ENCODE results near the gene SH2D4B.

SH2D4B gene

DNA sequence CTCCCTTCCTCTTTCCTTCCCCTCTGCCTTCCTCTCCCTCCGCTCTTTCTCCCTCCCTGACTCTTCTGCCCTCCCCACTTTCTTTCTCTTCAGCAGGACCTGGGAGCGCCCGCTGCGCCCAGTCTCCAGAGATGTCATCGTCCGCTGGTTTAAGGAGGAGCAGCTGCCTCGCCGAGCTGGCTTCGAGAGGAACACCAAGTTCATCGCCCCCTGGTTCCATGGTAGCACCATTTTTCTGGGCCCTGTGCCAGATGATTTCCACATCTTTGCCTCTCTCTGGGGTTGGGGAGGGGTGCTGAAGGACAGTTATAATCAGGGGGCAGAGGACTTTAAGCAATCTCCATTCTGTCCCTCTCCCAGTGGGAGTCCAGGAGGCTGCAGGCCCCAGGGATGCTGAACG is 71.6 kb downstream of the SH2D4B start:
- no peak for ATAC-seq
- TF ChIP-seq, protein P1, sequence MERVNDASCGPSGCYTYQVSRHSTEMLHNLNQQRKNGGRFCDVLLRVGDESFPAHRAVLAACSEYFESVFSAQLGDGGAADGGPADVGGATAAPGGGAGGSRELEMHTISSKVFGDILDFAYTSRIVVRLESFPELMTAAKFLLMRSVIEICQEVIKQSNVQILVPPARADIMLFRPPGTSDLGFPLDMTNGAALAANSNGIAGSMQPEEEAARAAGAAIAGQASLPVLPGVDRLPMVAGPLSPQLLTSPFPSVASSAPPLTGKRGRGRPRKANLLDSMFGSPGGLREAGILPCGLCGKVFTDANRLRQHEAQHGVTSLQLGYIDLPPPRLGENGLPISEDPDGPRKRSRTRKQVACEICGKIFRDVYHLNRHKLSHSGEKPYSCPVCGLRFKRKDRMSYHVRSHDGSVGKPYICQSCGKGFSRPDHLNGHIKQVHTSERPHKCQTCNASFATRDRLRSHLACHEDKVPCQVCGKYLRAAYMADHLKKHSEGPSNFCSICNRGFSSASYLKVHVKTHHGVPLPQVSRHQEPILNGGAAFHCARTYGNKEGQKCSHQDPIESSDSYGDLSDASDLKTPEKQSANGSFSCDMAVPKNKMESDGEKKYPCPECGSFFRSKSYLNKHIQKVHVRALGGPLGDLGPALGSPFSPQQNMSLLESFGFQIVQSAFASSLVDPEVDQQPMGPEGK (CRISPR knock-in tag; IDR thresholded peaks at IDR 0.05; ENCODE audit: borderline replicate concordance): no peak
- no peak for TF ChIP-seq SNAI2 (CRISPR knock-in tag; IDR thresholded peaks at IDR 0.05)
- TF ChIP-seq, protein P2, sequence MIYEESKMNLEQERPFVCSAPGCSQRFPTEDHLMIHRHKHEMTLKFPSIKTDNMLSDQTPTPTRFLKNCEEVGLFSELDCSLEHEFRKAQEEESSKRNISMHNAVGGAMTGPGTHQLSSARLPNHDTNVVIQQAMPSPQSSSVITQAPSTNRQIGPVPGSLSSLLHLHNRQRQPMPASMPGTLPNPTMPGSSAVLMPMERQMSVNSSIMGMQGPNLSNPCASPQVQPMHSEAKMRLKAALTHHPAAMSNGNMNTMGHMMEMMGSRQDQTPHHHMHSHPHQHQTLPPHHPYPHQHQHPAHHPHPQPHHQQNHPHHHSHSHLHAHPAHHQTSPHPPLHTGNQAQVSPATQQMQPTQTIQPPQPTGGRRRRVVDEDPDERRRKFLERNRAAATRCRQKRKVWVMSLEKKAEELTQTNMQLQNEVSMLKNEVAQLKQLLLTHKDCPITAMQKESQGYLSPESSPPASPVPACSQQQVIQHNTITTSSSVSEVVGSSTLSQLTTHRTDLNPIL (CRISPR knock-in tag; IDR thresholded peaks at IDR 0.05; ENCODE audit: low read depth): no peak
- no peak for TF ChIP-seq OSR1 (CRISPR knock-in tag; IDR thresholded peaks at IDR 0.05)
- TF ChIP-seq ZFP3 (CRISPR knock-in tag; IDR thresholded peaks at IDR 0.05): no peak
- no peak for TF ChIP-seq ZNF70 (CRISPR knock-in tag; IDR thresholded peaks at IDR 0.05)
- TF ChIP-seq TCF4 (CRISPR knock-in tag; IDR thresholded peaks at IDR 0.05; ENCODE audit: borderline replicate concordance): no peak
- TF ChIP-seq ZNF565 (CRISPR knock-in tag; conservative IDR thresholded peaks at IDR 0.05; ENCODE audit: low read depth): no peak
- no peak for TF ChIP-seq GLIS3 (CRISPR knock-in tag; IDR thresholded peaks at IDR 0.05)
- no peak for TF ChIP-seq ZFP30 (CRISPR knock-in tag; IDR thresholded peaks at IDR 0.05)
- no peak for TF ChIP-seq BACH2 (CRISPR knock-in tag; IDR thresholded peaks at IDR 0.05; ENCODE audit: borderline replicate concordance)
- TF ChIP-seq ARNTL (CRISPR knock-in tag; IDR thresholded peaks at IDR 0.05; ENCODE audit: borderline replicate concordance, low read depth): no peak
- TF ChIP-seq ZC3H10 (CRISPR knock-in tag; IDR thresholded peaks at IDR 0.05): no peak

DNA sequence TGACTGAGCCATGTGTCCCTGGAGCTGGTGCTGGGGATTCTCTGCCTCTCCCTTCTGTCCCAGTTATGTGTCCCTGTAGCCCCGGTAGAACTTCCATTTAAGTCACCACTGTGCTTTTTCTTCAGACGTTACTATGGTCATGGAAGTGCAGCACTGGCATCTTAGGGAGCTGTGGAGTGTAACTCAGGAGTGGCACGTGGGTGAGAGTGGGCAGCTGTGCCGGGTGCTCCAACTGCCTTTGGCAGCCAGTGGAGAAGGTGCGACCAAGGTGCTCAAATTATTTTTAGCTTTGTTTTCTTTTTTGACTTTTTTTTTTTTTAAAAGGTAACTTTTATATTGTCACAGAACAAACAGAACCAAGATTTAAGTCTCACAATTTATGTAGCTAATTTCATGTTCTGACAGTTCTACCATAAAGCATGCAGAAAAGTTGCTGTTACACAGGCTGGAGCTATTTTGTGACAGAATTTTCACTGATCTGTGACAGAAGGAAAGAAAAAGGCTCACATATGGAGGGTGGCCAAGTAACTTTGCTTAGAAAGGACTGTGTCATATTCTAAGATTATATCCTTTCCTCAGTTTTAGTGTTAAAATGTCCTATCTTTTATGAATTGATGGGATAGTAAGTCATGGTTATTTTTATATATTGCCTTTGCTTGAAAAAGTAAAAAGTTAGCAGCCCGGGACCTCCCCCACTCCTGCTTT is 73.9 kb downstream of the SH2D4B start:
- no peak for ATAC-seq
- TF ChIP-seq OSR1 (CRISPR knock-in tag; IDR thresholded peaks at IDR 0.05) (no peak), TOX (CRISPR knock-in tag; IDR thresholded peaks at IDR 0.05; ENCODE audit: borderline replicate concordance) (no peak), CSDC2 (CRISPR knock-in tag; IDR thresholded peaks at IDR 0.05) (no peak), BACH2 (CRISPR knock-in tag; IDR thresholded peaks at IDR 0.05; ENCODE audit: borderline replicate concordance) (no peak), ZNF70 (CRISPR knock-in tag; IDR thresholded peaks at IDR 0.05) (no peak), ISL1 (CRISPR knock-in tag; IDR thresholded peaks at IDR 0.05) (no peak), ARNTL (CRISPR knock-in tag; IDR thresholded peaks at IDR 0.05; ENCODE audit: borderline replicate concordance, low read depth) (no peak), GLIS3 (CRISPR knock-in tag; IDR thresholded peaks at IDR 0.05) (no peak), ZNF565 (CRISPR knock-in tag; conservative IDR thresholded peaks at IDR 0.05; ENCODE audit: low read depth) (no peak), ZC3H10 (CRISPR knock-in tag; IDR thresholded peaks at IDR 0.05) (no peak), PPARA (CRISPR knock-in tag; IDR thresholded peaks at IDR 0.05; ENCODE audit: borderline replicate concordance) (no peak), TCF4 (CRISPR knock-in tag; IDR thresholded peaks at IDR 0.05; ENCODE audit: borderline replicate concordance) (no peak), ZFP30 (CRISPR knock-in tag; IDR thresholded peaks at IDR 0.05) (no peak), RARB (CRISPR knock-in tag; IDR thresholded peaks at IDR 0.05) (no peak), SNAI2 (CRISPR knock-in tag; IDR thresholded peaks at IDR 0.05) (no peak)
- TF ChIP-seq, protein P1 (CRISPR knock-in tag; IDR thresholded peaks at IDR 0.05; ENCODE audit: borderline replicate concordance): no peak
- TF ChIP-seq, protein P2 (CRISPR knock-in tag; IDR thresholded peaks at IDR 0.05; ENCODE audit: low read depth): no peak

DNA sequence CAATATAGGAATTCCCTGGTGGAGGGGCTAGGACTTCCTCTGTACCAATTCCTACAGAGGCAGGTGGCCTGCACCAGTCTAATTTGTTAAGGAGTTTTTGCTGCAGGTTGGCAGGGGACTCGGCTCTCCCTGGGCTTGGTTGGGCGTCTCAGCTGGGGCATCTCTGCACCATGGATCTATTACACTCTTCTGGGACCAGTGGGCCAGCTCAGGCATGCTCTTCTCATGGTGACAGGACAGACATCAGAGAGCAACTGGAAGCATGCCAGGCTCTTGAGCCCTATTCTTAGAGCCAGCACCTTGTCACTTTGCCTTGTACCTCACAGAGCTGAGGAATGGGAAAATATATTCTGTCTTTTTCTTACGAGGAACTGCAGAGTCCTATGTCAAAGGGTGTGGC is 74.6 kb downstream of the SH2D4B start:
- ATAC-seq: no peak
- TF ChIP-seq ZFP30 (CRISPR knock-in tag; IDR thresholded peaks at IDR 0.05) (no peak), TCF4 (CRISPR knock-in tag; IDR thresholded peaks at IDR 0.05; ENCODE audit: borderline replicate concordance) (no peak), ESRRG (CRISPR knock-in tag; IDR thresholded peaks at IDR 0.05) (no peak), PPARA (CRISPR knock-in tag; IDR thresholded peaks at IDR 0.05; ENCODE audit: borderline replicate concordance) (no peak), ARNTL (CRISPR knock-in tag; IDR thresholded peaks at IDR 0.05; ENCODE audit: borderline replicate concordance, low read depth) (no peak), SNAI2 (CRISPR knock-in tag; IDR thresholded peaks at IDR 0.05) (no peak), OSR1 (CRISPR knock-in tag; IDR thresholded peaks at IDR 0.05) (no peak), ISL1 (CRISPR knock-in tag; IDR thresholded peaks at IDR 0.05) (no peak), GLIS3 (CRISPR knock-in tag; IDR thresholded peaks at IDR 0.05) (no peak), TOX (CRISPR knock-in tag; IDR thresholded peaks at IDR 0.05; ENCODE audit: borderline replicate concordance) (no peak), ZNF8 (CRISPR knock-in tag; IDR thresholded peaks at IDR 0.05) (no peak)
- TF ChIP-seq, protein P2 (CRISPR knock-in tag; IDR thresholded peaks at IDR 0.05; ENCODE audit: low read depth): no peak
- TF ChIP-seq, protein P3, sequence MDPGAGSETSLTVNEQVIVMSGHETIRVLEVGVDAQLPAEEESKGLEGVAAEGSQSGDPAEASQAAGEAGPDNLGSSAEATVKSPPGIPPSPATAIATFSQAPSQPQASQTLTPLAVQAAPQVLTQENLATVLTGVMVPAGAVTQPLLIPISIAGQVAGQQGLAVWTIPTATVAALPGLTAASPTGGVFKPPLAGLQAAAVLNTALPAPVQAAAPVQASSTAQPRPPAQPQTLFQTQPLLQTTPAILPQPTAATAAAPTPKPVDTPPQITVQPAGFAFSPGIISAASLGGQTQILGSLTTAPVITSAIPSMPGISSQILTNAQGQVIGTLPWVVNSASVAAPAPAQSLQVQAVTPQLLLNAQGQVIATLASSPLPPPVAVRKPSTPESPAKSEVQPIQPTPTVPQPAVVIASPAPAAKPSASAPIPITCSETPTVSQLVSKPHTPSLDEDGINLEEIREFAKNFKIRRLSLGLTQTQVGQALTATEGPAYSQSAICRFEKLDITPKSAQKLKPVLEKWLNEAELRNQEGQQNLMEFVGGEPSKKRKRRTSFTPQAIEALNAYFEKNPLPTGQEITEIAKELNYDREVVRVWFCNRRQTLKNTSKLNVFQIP (CRISPR knock-in tag; IDR thresholded peaks at IDR 0.05; ENCODE audit: borderline replicate concordance, low read depth): no peak
